GM12801 (cell line): ENCODE results near the gene DUSP1.

Experiments
- CTCF ChIP-seq: IDR thresholded peaks from one replicate; pipeline ENCODE4 v1.5.1; 2011; ENCODE audit warnings: control low read depth; ENCODE audit not compliant: insufficient read length; ENCODE audit errors: extremely low read depth

The DUSP1 gene

GRCh38 chr5:172776235-172776594 is 5.2 kb upstream of the DUSP1 start:
- TF ChIP-seq CTCF = no peak

- TF ChIP-seq CTCF = no peak
Observed at GRCh38 chr5:172775326-172776234, 4.6 kb upstream of the DUSP1 start.

GRCh38 chr5:172774561-172775315 is 3.7 kb upstream of the DUSP1 start:
- no peak for TF ChIP-seq CTCF

- no peak for TF ChIP-seq CTCF
Observed at GRCh38 chr5:172773481-172774469, 2.8 kb upstream of the DUSP1 start.

- TF ChIP-seq CTCF = no peak
Observed at GRCh38 chr5:172772112-172772906, 1.3 kb upstream of the DUSP1 start.

GRCh38 chr5:172771439-172772111 is 580 bp upstream of the DUSP1 start:
- no peak for TF ChIP-seq CTCF
